Fibroblast of skin of abdomen (primary cell): ENCODE measurements around the gene HOXC5.
"Not testable (repeated sequence)": the region's sequence is repeated elsewhere in the genome, so short reads cannot be mapped to it uniquely, and the experiment has no call there.

Experiments
- DNase-seq: peaks from one replicate; pipeline ENCODE4 v3.0.0-alpha.2; 2013

The HOXC5 gene

GRCh38 chr12:54033980-54034784 is 1.3 kb downstream of the HOXC5 start:
- DNase-seq: peak; percentile 85

- no peak for DNase-seq
Observed at GRCh38 chr12:54034785-54035310, 2.0 kb downstream of the HOXC5 start.

- no peak for DNase-seq
Observed at GRCh38 chr12:54035568-54036264, 2.9 kb downstream of the HOXC5 start.

GRCh38 chr12:54036620-54037359 is 3.9 kb downstream of the HOXC5 start:
- no peak for DNase-seq

- DNase-seq: no peak
Observed at GRCh38 chr12:54037360-54038283, 4.8 kb downstream of the HOXC5 start.

- no peak for DNase-seq
Observed at GRCh38 chr12:54038284-54038870, 5.5 kb downstream of the HOXC5 start.

- DNase-seq: no peak
Observed at GRCh38 chr12:54038871-54039414, 6.1 kb downstream of the HOXC5 start.

GRCh38 chr12:54039417-54040147 is 6.7 kb downstream of the HOXC5 start:
- DNase-seq: no peak

GRCh38 chr12:54040148-54040494 is 7.3 kb downstream of the HOXC5 start:
- no peak for DNase-seq

GRCh38 chr12:54040648-54041047 is 7.8 kb downstream of the HOXC5 start:
- DNase-seq: no peak

GRCh38 chr12:54041097-54041690 is 8.3 kb downstream of the HOXC5 start:
- no peak for DNase-seq

GRCh38 chr12:54042033-54042432 is 9.2 kb downstream of the HOXC5 start:
- DNase-seq: not testable (repeated sequence)

- no peak for DNase-seq
Observed at GRCh38 chr12:54042970-54043853, 10.4 kb downstream of the HOXC5 start.

GRCh38 chr12:54044425-54045103 is 11.7 kb downstream of the HOXC5 start:
- no peak for DNase-seq

GRCh38 chr12:54045401-54045800 is 12.6 kb downstream of the HOXC5 start:
- DNase-seq: no peak

GRCh38 chr12:54045868-54046521 is 13.1 kb downstream of the HOXC5 start:
- DNase-seq: no peak

- no peak for DNase-seq
Observed at GRCh38 chr12:54046809-54047159, 13.9 kb downstream of the HOXC5 start.
